GM12892 (cell line): ENCODE data around the gene THY1.

Experiments
- POLR2A ChIP-seq: IDR thresholded peaks from 2 replicates; pipeline ENCODE4 v1.6.1; 2011; ENCODE audit warnings: low read depth, low read length, control low read depth
- POLR2AphosphoS5 ChIP-seq: IDR thresholded peaks from 2 replicates; pipeline ENCODE4 v1.6.1; 2011; ENCODE audit warnings: low read depth, low read length, control low read depth

GRCh38 chr11:119415517-119415916 lies 7.5 kb downstream of the THY1 start:
- TF ChIP-seq POLR2A (no peak), POLR2AphosphoS5 (no peak)
